PC-9 (cell line): ENCODE data around the gene RBP5. TPM values are rescaled to one million over a fixed set of nuclear protein-coding genes. Genes with fewer than 3 reads are reported as not detected.

Source experiments
- BruUV-seq: library from RNA; stranded (reverse); fragments of 400-500 nt; replicated peaks from 2 replicates; lab custom pipeline; 2021; lab: Mats Ljungman, UMichigan
- CTCF ChIA-PET: fragments of 300-600 bp; sonication (Branson Sonifier 250); formaldehyde crosslinking; loops from one replicate; lab custom pipeline; 2022; ENCODE audit warnings: antibody characterized with exemption; lab: Charles Lee
- POLR2A ChIA-PET: fragments of 300-600 bp; sonication (Branson Sonifier 250); formaldehyde crosslinking; loops from one replicate; lab custom pipeline; 2022; ENCODE audit warnings: antibody characterized with exemption; ENCODE audit not compliant: unreplicated experiment; lab: Charles Lee
- DNase-seq, 2 experiments: peaks; one replicate each; pipeline versions ENCODE4 v3.0.0 to v3.0.0-alpha.2; 2015 to 2022; ENCODE audit warnings: mixed read lengths in 1 of 2
- H2AFZ ChIP-seq: fragments of 200-600 bp; sonication (generic); 2 replicates; pipeline ENCODE4 v1.8.1; 2017; ENCODE audit warnings: antibody characterized with exemption
- H3F3A ChIP-seq: fragments of 200-600 bp; sonication (generic); 2 replicates; pipeline ENCODE4 v1.8.1; 2017; ENCODE audit warnings: antibody characterized with exemption, mild to moderate bottlenecking, low read depth; ENCODE audit not compliant: insufficient read depth
- H3K27ac ChIP-seq: fragments of 200-600 bp; sonication (generic); 2 replicates; pipeline ENCODE4 v1.6.1; 2016; ENCODE audit warnings: mixed run types
- H3K27me3 ChIP-seq: fragments of 200-600 bp; sonication (generic); 2 replicates; pipeline ENCODE4 v1.6.1; 2016; ENCODE audit warnings: low read depth, mixed run types; ENCODE audit not compliant: insufficient read depth
- H3K36me3 ChIP-seq: fragments of 200-600 bp; sonication (generic); 2 replicates; pipeline ENCODE4 v1.6.1; 2016; ENCODE audit warnings: low read depth, mixed run types
- H3K4me1 ChIP-seq: fragments of 200-600 bp; sonication (generic); replicated peaks from 2 replicates; pipeline ENCODE4 v1.6.1; 2016; ENCODE audit warnings: mixed run types; ENCODE audit not compliant: insufficient read depth
- H3K4me2 ChIP-seq: fragments of 200-600 bp; sonication (generic); 2 replicates; pipeline ENCODE4 v1.6.1; 2017; ENCODE audit warnings: mixed run types
- H3K4me3 ChIP-seq: fragments of 200-600 bp; sonication (generic); 2 replicates; pipeline ENCODE4 v1.6.1; 2016; ENCODE audit warnings: mixed run types
- H3K79me2 ChIP-seq: fragments of 200-600 bp; sonication (generic); 2 replicates; pipeline ENCODE4 v1.6.1; 2017; ENCODE audit warnings: low read depth, mixed run types
- H3K9me2 ChIP-seq: fragments of 200-600 bp; sonication (generic); 2 replicates; pipeline ENCODE4 v1.8.1; 2017; ENCODE audit warnings: mild to moderate bottlenecking; ENCODE audit not compliant: insufficient read depth
- H3K9me3 ChIP-seq: fragments of 200-600 bp; sonication (generic); 2 replicates; pipeline ENCODE4 v1.8.1; 2016; ENCODE audit warnings: low read depth; ENCODE audit not compliant: insufficient read depth
- H4K20me1 ChIP-seq: fragments of 200-600 bp; sonication (generic); 2 replicates; pipeline ENCODE4 v1.8.1; 2017; ENCODE audit not compliant: insufficient read depth
- CTCF ChIP-seq: fragments of 200-600 bp; sonication (generic); conservative IDR thresholded peaks from 2 replicates; pipeline ENCODE4 v1.6.1; 2017; ENCODE audit warnings: mixed run types, antibody characterized with exemption, mild to moderate bottlenecking, moderate library complexity
- EZH2 ChIP-seq: fragments of 200-600 bp; sonication (generic); IDR thresholded peaks from 2 replicates; pipeline ENCODE4 v1.8.0; 2017; ENCODE audit warnings: antibody characterized with exemption, low read depth
- intact Hi-C: fragments of 100-400 bp; cut with micrococcal nuclease; formaldehyde crosslinking; loops from one replicate; pipeline ENCODE4 v1.10.0; 2022; ENCODE audit not compliant: unreplicated experiment
- total RNA-seq: library from RNA; stranded (reverse); gene quantifications from 2 replicates; pipeline ENCODE4 v1.2.3, GENCODE V29; 2021

Gene RBP5
- total RNA-seq, 1 experiment from 2014 or later = 0.74 TPM

GRCh38 chr12:7076493-7076892, 52.2 kb downstream of the RBP5 start:
- POLR2A ChIA-PET = no interaction called here
- CTCF ChIA-PET = no interaction called here

GRCh38 chr12:7075939-7076338, 52.8 kb downstream of the RBP5 start:
- no peaks in the 10 kb centered on the region for H3K27me3 ChIP-seq
- CTCF ChIA-PET = no interaction called here
- no peak overlapping the region for H3K4me3 ChIP-seq
- H2AFZ ChIP-seq = no peak overlapping the region
- H3K79me2 ChIP-seq = no peaks in the 10 kb centered on the region
- TF ChIP-seq CTCF = no peak
- TF ChIP-seq EZH2 = no peak
- no peaks in the 10 kb centered on the region for H4K20me1 ChIP-seq
- intact Hi-C loops = no loop called here
- H3F3A ChIP-seq = peaks cover 21% of the 10 kb centered on the region
- H3K9me3 ChIP-seq = no peaks in the 10 kb centered on the region
- H3K9me2 ChIP-seq = no peaks in the 10 kb centered on the region
- POLR2A ChIA-PET = no interaction called here
- DNase-seq = no peak
- no TSS peak for BruUV-seq
- no peaks in the 10 kb centered on the region for H3K36me3 ChIP-seq
- no peak overlapping the region for H3K27ac ChIP-seq
- H3K4me1 ChIP-seq = peaks cover 19% of the 10 kb centered on the region
- no peak overlapping the region for H3K4me2 ChIP-seq

More at GRCh38 chr12:7076493-7076892, 52.2 kb downstream of the RBP5 start:
- Histone ChIP-seq H3K4me3 (no peak overlapping the region), H3K9me2 (no peaks in the 10 kb centered on the region), H3K79me2 (no peaks in the 10 kb centered on the region), H2AFZ (no peak overlapping the region), H4K20me1 (no peaks in the 10 kb centered on the region), H3K4me1 (peaks cover 19% of the 10 kb centered on the region), H3K4me2 (no peak overlapping the region), H3K9me3 (no peaks in the 10 kb centered on the region), H3K27ac (no peak overlapping the region), H3F3A (peaks cover 21% of the 10 kb centered on the region), H3K36me3 (no peaks in the 10 kb centered on the region), H3K27me3 (no peaks in the 10 kb centered on the region)
- intact Hi-C loops = no loop called here
- TF ChIP-seq CTCF = no peak
- no peak for TF ChIP-seq EZH2
- BruUV-seq = no TSS peak
- no peak for DNase-seq

- no peaks in the 10 kb centered on the region for H3K9me3 ChIP-seq
- intact Hi-C loops = no loop called here
- DNase-seq = no peak
- H3K27me3 ChIP-seq = no peaks in the 10 kb centered on the region
- H3K4me1 ChIP-seq = peaks cover 18% of the 10 kb centered on the region
- H3K4me2 ChIP-seq = no peak overlapping the region
- no peaks in the 10 kb centered on the region for H4K20me1 ChIP-seq
- ChIA-PET POLR2A (no interaction called here), CTCF (no interaction called here)
- BruUV-seq = no TSS peak
- no peak for TF ChIP-seq EZH2
- TF ChIP-seq CTCF = no peak
- no peaks in the 10 kb centered on the region for H3K9me2 ChIP-seq
- H3K79me2 ChIP-seq = no peaks in the 10 kb centered on the region
- H2AFZ ChIP-seq = no peak overlapping the region
- H3K27ac ChIP-seq = no peak overlapping the region
- no peak overlapping the region for H3K4me3 ChIP-seq
- peaks cover 20% of the 10 kb centered on the region for H3F3A ChIP-seq
- no peaks in the 10 kb centered on the region for H3K36me3 ChIP-seq
Measured at GRCh38 chr12:7075518-7075917, 53.2 kb downstream of the RBP5 start.
